GM19372 (cell line): ENCODE data around the gene N4BP2.

ENCODE experiments used
- ATAC-seq: cut with Tn5 transposase; IDR thresholded peaks from one replicate; pipeline ENCODE4 v1.9.1; 2021; ENCODE audit warnings: mild to moderate bottlenecking, low read depth, moderate library complexity; ENCODE audit not compliant: unreplicated experiment

Gene N4BP2

DNA sequence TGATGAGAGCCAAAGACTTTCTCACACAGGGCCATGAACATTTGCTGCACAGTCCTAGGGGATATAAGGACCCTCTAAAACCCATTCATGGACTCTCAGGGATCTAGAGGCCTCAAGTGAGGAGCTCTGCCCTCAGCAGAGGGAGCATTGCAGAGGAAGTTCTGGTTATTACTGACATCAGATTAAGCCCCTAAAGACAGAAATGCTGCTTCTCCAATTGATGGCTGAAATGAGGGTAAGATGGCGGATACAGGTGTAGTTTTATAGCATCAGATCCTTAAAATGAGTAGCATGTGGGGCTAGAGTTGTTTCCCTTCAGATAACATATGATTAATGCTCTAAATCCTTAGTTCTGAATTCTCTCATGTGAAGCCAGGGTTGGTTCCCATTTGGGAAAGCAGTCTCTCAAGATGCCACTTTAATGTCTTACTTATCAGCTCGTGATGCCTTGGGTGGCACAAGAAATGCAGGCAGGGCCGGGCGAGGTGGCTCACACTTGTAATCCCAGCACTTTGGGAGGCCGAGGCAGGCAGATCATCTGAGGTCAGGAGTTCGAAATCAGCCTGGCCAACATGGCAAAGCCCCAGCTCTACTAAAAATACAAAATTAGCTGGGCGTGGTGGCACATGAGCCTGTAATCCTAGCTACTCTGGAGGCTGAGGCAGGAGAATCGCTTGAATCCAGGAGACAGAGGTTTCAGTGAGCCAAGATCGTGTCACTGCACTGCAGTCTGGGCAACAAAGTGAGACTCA is 148.0 kb downstream of the N4BP2 start:
- no peak for ATAC-seq

DNA sequence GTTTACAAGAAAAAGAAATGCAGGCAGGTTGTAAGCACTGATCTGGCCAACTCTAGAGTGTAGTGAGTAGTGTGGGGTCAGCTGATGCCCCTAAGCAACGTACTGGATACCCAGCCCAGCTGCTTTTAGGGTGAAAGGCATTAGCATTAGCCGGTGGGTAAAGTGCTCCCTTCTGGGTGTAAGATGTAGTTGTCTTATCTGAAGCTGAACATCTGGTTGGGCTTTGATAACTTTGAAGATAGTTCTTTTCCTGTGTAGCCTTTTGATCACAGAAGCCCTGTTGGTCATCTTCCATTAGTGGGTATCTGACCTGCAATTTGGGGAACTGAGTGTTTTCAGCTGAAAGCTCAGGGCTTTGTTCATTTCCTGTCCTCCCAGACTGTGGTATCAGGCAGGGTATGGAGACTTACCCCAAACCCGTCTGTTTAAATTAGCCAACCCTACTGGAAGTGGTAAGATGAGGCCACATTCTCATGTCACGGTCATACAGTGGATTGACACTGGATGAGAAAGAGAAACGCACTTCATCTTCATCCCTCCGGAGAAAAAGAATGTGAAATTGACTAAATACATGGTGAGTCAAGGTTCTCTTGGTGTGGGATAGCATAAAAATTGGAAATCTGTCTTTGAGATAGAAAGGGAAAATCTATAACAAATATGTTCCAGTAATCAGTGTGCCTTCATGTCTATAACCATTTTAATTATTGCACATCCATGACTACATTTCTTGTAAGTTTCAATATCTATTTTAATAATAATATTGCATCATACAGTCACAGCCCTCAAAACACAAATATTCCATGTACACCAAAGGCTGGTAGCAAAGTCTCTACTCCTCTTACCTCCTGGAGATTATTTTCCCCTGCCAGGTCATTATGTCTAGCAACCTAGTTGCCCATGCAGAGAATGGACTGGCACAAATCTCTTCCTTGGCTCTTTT is 148.9 kb downstream of the N4BP2 start:
- peak; percentile 59 for ATAC-seq

DNA sequence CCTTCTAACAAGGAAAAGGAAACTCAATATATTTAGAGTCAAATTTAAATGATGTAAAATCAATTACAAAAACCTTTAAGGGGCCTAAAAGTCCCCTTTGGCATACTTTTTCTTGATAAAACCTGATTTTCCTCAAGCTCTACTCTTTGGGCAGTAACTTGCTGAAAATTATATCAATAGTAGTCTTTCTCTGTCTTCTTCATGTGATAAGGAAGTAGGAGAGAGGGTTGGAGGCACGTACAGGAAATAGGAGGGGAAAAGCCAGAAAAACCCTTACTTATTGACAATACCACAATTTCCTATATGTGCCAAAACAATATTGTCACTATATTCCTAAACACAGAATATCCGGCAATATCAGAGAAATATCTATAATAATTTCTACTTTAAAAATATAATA is 149.8 kb downstream of the N4BP2 start:
- no peak for ATAC-seq
